AML-193 (cell line): Measurements from ENCODE around the gene NABP1.
A peak's percentile ranks its signal among the peaks of the same experiment; 100 is the strongest.

Source experiments
- DNase-seq, 2 experiments: peaks; one replicate each; lab custom pipeline; 2025; lab: John Stamatoyannopoulos, UW

The NABP1 gene

DNA sequence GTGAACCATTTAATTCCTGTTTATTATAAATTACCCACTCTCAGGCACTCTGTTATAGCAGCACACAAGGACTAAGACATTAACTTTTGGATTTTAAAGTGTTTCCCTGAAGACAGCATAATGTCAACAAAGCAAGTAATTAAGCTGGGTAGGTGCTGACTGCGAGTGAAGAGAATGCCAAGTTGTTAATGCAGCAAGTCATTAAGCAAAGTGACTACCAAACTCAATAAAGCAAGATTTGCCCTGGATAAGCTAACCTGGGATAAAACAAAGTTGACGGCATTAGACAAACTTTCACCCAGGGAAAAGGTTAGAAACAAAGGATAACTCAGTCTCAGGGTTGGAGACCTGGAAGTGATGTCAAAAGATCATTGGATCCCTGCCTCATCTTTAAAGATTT is 28.4 kb upstream of the NABP1 start:
- DNase-seq: no peak

DNA sequence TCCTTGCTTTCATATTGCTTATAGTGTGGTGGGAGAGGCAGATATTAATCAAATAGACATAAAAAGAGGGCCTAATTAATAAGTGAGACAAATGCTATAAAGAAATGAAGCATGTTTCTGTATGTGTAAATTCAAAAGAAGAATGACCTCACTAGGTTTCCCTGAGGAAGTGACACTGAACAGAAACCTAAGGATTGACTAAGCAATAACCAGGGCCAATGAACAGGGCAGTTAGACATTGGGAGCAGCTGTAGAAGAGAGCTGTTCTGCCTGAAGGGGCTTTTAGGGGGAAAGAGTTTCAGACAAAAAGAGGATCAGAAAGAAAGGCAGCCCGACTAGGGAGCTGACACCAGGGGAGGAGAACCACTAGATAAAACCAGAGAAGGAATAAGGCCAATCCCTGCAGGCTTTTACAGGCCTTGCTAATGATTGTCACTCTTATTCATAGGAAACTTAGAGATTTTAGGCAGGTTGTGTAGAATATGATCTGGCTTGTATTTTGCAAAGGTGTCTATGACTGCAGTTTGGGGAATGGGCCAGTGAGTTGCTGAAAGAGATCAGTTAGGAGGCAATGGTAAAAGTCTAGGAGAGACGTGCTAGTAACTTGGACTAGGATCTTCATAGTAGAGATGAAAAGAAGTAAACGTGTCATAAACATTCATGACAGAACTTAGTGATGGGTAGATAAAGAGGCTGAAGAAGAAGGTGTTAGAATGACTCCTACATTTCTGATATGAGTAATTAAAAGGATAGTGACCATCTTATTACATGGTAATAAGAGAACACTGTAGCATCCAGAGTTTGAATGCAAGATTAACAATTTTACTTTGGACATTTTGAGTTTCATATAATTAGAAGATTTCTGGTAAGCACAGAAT is 26.8 kb upstream of the NABP1 start:
- no peak for DNase-seq

DNA sequence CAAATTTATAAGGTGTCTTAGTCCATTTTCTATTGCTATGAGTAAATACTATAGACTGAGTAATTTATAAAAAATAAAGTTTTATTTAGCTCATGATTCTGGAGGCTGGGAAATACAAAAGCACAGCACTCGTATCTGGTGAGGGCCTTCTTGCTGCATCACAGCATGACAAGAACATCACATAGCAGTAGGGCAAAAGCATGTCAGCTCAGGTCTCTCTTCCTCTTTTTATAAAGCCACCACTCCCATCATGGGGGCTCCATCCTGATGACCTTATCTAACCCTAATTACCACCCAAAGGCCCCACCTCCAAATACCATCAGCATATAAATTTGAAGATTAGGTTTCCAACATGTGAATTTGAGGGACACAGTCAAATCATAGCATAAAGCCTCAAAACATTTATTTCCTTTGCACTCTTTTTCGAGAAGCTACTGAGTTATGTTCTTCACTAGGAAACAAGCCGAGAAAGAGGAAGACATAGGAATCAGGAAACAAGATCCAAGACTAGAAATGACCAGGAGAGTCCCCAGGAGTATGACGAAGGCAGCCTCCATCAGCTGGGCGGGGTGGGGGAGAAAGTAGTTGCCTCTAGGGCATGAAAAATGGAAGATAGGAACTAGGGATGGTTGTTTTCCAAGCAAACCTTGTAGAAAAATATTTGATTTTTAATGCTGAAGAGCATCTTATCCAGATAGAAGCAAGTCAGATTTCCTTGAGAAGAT is 24.1 kb upstream of the NABP1 start:
- DNase-seq: no peak

DNA sequence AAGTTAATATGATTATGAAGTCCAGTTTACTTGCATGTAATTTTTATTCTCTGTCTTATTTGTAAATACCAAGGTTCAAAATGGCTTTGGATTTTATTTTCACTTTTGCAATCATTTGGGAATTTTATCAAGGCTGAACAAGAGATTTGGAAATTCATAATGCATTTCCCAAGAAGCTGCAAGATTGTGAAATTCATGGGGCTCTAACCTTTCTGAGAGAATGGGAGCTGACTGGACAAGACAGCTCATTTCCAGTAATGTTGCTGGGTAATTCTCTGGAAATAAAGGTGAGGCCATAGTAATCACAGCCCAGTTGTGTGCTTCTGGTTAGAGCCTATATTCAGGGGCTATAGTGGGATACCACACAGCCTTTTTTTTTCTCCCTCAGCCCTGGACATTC is 21.5 kb upstream of the NABP1 start:
- no peak for DNase-seq

DNA sequence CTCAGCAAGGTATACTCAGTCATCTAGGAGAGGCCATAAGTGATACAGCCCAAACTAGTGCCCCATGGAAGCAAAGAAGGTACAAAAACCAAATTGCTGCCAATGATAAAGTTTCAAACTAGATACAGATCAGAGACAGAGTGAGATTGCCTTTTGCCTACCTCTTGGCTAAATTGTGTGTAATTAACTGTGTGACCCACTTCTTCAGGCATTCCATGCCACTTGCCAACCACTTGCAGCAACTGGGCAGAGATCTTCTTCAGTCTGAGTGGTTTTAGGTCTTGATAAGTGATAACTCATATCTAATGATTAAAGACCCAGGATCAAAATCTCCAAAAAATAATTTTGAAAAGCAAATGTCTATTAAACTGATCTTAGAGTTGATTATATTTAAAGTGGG is 21.1 kb upstream of the NABP1 start:
- DNase-seq: no peak

DNA sequence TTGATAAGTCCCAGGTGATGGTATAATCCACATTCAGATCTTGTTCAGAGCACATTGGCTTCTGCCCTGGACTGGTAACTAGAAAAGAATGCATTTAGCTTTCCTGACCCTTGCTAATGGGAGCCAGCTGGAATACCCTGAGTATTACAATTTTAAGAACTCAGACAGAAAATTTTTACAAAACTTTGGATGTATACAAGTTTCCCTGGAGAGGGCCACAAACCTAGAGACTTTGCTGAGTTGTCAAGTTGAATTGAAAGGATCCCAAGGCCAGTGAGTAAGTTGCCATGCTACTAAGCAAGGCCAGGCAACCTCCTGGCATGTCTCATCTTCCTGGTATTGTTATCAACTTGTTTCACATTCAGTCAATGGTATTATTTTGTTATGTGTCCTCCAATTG is 20.0 kb upstream of the NABP1 start:
- no peak for DNase-seq

DNA sequence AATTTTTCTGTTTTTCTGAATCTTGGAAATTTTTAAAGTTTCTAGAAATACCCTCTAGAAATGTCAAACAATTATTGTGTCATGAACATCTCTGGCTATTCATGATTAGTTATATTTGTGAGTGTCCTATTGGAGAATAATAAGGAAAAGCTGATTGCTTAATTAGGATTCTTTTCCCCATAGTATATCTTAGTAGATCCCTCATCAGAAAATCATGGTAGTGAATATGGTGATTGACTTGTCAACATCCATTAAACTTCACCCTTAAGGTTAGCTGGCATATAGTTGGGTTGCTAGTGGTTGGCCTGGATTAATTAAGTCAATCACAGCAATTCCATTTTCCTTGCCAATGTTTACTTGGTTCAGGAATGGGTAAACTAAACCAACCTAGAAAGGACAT is 18.7 kb upstream of the NABP1 start:
- no peak for DNase-seq

DNA sequence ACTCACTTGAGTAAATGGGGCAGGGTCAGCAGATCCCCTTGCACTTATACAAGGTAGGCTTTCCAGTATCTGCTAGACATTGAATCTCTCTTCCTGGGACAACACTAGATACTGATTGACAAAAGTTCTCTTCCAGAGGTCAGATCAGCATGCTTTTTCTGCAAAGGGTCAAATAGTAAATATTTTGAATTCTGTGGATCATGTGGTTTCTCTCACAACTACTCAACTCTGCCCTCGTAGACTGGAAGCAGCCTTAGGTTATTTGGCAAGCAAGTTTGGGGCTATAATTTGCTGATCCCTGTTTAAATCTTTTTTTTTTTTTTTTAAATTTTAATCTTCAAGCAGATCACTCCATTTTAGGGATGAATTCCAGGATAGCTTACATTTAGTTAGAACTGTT is 17.4 kb upstream of the NABP1 start:
- DNase-seq: no peak

DNA sequence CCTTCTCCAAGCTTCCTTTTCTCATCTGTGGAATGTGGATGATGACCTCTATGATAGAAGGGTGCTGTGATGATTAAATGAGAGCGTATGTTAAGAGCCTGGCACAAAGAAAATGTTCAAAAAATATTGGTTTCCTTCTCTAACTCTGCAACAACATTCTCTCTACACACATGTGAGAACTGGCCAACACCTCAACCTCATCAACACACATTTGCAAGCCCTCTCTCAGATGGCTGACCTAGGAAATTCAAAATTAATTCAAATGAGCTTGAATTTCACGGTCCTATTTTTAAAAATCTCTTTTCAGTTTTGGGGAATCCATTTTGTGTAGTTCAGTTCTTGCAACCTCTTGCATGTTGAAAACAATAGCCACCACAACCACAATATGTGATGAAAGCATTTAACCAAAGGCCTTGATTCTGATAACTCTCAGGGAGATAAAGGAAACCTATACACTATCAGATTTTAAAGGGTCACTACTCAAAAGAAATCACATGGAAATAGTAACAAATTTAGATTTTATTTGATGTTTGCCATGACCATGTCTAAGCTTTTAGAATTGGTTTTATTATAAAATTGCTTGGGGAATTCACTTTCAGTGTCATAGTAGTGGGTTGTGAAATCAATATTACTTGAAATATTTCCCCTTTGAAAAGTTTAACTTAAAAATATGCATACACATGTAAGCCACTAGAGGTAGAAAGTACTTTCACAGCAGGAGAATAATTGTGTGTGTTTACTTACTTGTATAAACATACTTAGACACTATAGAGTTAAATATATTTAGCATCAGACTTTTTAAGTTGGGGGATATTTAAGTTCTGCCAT is 16.6 kb upstream of the NABP1 start:
- peak; percentile 32 to 35 for DNase-seq

DNA sequence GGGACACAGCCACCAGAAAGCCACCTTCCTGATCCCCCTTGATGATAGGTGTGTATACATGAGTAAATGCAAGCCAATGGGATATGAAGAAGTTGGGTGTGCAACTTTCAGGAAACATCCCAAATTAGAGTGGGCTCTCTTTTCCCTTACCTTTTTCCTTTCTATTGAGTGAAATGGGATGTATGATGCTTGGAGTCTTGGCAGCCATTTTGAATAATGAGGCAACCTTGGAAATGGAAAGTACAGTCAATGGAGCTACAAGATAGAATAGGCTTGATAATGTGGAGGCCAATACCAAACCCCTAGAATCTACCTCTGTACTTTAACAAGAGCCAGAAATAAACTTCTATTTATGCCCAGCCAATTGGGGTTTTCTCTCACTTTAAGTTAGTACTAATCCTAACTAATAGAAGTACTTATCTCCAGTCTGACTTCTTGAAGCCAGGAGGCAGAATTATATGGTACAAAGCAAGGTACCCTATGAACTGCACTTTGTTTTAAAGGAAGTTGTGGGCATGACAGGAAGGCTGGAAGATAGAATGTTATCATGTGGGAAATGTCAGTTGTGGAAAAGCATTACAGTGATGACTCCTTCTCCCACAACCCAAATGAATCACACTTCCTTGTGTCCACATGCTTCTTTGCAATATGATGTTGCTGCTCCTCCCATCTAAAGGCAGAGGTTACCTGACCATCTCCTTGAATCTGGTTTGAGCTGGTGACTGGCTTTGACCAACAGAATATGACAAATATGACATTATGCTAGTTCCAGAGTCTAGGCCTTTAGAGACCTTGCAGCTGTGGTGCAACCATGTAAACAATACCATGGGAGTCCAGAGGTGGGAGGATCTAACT is 12.9 kb upstream of the NABP1 start:
- DNase-seq: peak; percentile 46

DNA sequence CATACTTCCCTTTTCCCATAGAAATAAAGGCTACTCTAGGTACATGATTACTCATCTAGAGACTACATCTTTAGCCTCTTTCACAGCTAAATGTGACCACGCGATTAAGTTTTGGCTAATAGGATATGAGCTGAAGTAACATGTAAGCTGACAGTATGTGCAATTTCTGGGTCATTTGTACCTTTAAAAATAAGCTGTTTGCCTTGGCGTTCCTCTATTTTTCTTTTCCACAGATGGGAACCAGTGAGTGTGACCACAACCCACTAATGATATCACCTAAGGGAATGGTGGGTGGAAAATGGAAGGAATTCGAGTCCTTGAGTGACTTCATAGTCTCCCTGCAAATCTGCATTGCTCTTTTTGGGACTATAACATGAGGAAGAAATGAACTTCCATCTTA is 11.7 kb upstream of the NABP1 start:
- no peak for DNase-seq

DNA sequence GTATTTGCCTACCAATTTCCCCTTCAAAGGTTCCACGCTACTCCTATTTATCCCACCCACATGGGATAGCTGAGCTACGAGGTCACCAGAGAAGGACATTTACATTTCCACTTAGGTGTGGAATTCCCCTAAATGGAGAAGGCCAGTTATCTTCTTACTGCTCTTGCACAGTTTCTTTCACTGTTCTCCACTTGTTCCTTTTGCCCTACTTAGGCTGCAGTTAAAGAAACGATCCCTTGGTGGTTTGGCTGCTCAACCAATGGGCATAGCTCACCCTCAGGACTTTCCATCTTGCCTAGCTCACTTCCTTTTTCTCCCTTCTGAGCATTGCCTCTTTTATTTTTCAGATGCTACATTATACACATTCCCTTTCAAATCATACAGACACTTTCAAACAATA is 11.2 kb upstream of the NABP1 start:
- peak; percentile 27 to 31 for DNase-seq

DNA sequence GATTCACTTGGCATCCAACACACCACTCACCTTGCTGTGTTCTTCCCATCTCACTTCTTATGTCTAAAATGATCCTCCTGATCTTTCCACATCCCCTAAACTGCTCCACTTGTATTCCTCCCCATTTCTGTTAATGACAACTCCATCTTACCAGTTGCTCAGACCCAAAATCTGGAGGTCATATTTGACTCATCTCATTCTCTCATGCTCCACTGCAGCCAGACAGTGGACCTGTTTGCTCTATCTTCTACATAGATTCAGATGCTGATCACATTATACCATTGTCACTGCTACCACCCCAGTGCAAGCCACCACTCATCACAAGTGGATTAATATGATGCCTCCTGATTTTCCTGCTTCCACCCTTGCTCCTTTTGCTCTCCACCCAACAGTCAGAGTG is 7.9 kb upstream of the NABP1 start:
- DNase-seq: no peak

DNA sequence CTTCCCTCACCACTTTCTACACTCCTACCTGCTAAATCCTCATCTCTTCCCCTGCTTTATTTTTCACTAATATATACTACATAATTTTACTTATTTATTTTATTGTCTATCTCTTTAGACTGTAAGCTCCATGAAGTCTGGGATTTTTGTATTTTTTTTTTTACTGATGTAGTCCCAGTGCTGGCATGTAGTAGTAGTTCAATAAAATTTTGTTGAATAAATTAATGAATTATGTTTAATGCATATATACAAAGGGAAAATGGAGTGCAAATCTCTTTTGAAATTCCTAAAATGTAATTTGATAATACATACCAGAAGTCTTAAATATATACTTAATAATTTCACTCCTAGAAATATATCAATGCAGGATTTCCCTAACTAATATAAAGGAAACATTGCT is 7.1 kb upstream of the NABP1 start:
- no peak for DNase-seq

DNA sequence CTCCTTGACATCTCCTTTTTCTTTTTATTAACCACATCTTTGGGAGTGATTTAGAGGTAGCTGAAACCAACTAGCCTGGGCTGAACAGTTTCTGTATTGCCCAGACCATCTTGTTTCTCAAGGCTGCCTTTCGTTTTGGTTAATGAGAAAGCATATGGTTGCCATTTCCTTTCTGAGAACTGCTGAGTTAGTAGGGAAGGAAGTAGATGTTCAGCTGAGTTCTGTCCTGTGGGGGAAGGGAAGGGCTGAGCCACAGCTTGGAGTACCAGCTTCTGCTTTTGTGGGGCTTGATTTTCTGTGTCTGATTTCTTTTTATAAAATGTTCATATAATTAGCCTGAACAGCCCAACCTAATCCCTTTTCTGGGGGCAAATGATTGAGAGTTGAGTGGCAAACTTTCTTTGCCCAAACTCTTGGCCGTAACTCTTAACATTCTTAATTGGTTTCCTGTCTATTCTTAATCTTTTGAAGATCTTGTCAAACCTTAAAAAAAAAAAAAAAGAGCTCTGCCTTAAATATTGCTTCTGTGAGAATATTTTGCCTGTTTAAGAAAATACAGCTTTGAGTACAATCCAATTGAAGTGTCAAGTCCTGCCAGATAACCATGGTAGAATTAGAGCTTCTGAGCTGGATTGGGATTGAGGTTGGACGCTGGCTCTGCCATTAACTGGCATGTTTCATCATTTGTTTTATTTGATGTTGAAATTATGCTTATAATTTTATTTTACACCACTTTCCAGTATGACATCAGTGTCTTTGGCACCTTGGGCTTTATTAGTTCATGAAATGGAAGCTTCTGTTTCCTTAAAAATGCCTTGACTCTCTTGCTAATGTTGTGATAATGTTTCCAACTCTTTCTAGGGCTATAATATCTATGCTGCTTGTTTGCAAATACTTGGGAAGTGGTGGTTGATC is 1.9 kb upstream of the NABP1 start:
- DNase-seq: peak; percentile 92 to 97

DNA sequence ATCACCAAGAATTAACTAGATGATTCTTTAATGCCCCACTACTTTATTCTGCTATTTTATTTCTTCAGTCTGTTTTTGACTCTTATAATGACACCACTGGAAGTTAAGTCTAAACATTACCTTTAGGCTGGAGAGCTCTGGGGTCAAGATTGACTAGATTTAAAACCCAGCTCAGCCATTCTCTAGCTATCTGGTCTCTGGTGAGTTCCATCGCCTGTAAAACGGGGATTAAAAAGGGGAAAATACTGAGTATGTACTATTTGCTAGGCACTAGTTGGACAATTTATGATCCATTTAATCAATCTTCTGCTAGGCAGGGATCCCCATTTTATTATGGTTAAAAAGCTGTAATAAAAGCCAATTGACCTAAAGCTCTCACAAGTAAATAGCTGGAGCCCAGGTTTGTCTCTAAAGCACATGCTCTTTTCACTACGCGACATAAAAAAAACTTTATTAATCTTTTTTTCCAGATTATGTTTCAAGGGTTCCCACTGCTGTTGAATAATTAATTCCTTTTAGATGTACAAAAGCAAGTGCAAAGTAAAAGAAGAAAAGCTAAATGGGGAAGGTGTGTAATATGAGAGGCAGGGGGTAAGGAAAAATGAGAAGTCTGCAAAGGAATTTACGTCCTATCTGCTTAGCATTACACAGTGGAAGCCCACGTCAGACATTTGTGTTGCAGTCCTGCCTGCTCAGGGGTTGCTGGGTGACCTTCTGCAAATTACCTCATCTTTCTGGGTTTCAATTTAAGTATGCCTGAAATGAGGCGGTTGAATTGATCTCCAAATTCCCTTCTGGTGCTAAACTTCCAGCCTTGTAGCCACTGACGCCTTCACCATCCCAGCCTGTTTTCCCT is 918 bp upstream of the NABP1 start:
- peak; percentile 68 to 72 for DNase-seq

DNA sequence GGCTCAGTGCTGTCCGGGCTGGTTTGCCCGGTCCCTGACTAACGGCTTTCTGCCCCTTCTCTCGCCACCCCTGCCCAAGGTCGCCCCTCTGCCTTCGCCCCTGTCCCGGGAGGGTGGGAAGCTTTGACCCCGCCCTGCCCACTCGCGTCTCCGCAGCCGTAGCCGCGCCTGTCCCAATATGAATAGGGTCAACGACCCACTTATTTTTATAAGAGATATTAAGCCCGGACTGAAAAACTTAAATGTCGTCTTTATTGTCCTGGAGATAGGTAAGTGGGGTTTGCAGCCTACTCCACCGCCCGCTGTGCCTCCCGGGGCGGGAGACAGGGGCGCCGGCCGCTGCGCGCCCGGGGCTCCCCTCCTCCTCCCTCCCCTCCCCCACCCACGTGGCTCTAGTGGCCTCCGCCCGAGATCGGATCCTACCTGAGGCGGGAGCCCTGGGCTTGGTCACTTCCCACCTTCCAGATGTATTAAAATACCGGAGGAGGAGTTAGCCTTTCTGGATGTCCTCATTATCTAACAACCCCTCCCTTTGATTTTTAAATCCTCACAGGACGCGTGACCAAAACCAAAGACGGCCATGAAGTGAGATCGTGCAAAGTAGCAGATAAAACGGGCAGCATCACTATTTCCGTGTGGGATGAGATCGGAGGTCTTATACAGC is 633 bp downstream of the NABP1 start:
- peak in 1 of 2 experiments; percentile 27 for DNase-seq

DNA sequence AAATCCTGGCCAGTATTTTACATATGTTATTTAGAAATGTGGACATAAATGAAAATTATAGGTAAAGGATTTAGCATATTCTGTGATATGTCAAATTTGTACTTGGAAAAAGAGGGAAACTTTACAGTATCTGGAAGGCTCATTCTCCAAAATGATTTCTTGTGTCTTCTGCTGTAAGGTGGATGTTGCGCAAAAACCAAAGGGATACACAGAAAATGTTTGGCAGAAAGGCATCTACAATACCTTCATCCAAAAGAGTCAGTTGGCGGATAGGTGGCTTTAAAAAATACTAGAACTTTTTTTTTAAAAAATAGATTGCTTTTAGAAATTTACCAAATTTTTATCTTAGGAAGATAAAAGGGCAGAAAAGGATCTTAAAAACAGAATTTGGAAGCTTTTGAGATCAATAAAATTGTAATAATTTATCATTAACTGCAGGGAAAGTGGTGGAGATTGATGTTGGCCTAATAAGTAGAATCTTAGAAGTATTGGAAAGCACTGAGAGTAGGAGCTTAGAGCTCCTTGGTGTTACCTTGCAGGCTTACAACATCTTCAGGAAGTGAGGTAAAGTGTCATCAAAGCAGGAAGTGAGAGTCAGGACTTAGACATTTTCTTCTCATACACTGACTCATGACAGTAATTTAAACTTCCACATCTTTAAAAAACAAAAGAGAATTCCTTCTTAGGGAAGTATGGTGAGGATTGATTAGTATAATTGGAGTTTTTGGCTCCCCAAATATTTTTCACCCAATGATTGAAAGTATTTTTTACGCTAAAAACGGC is 2.1 kb downstream of the NABP1 start:
- peak; percentile 44 to 78 for DNase-seq
